A673 (cell line): ENCODE measurements around the gene TLE1. TPM values are rescaled to one million over a fixed set of nuclear protein-coding genes. Genes with fewer than 3 reads are reported as not detected.

Source experiments
- BruUV-seq: library from RNA; stranded (reverse); fragments of 400-500 nt; replicated peaks from 2 replicates; lab custom pipeline; 2021; lab: Mats Ljungman, UMichigan
- CTCF ChIA-PET: fragments of 300-600 bp; sonication (Branson Sonifier 250); formaldehyde crosslinking; loops from one replicate; lab custom pipeline; 2022; ENCODE audit warnings: antibody characterized with exemption; lab: Charles Lee
- POLR2A ChIA-PET: fragments of 300-600 bp; sonication (Branson Sonifier 250); formaldehyde crosslinking; loops from one replicate; lab custom pipeline; 2022; ENCODE audit warnings: antibody characterized with exemption; ENCODE audit not compliant: low non-redundant PET; lab: Charles Lee
- DNase-seq: peaks from one replicate; pipeline ENCODE4 v3.0.0-alpha.2; 2015; ENCODE audit warnings: low spot score
- H3K27ac ChIP-seq: fragments of 200-600 bp; sonication (generic); 2 replicates; pipeline ENCODE4 v1.5.1; 2016; ENCODE audit warnings: mixed run types, low read depth, mild to moderate bottlenecking, mixed read lengths, antibody characterized with exemption, low read length; ENCODE audit not compliant: poor library complexity, severe bottlenecking
- H3K27me3 ChIP-seq: fragments of 200-600 bp; sonication (generic); replicated peaks from 2 replicates; pipeline ENCODE4 v1.6.1; 2017; ENCODE audit warnings: mixed run types, low read depth, mild to moderate bottlenecking, mixed read lengths, antibody characterized with exemption, low read length; ENCODE audit not compliant: insufficient read depth, poor library complexity
- H3K36me3 ChIP-seq: fragments of 200-600 bp; sonication (generic); 2 replicates; pipeline ENCODE4 v1.6.1; 2016; ENCODE audit warnings: mixed run types, mild to moderate bottlenecking, mixed read lengths, antibody characterized with exemption, low read length; ENCODE audit not compliant: insufficient read depth, poor library complexity, severe bottlenecking
- H3K4me1 ChIP-seq: fragments of 200-600 bp; sonication (generic); 2 replicates; pipeline ENCODE4 v1.6.1; 2017; ENCODE audit warnings: mixed run types, mild to moderate bottlenecking, mixed read lengths, antibody characterized with exemption, low read length; ENCODE audit not compliant: insufficient read depth, poor library complexity, severe bottlenecking
- H3K4me3 ChIP-seq: fragments of 200-600 bp; sonication (generic); 2 replicates; pipeline ENCODE4 v1.5.1; 2016; ENCODE audit warnings: low read depth, mixed run types, mild to moderate bottlenecking, mixed read lengths, low read length; ENCODE audit not compliant: poor library complexity, severe bottlenecking
- H3K9me3 ChIP-seq: fragments of 200-600 bp; sonication (generic); 2 replicates; pipeline ENCODE4 v1.6.1; 2016; ENCODE audit warnings: mixed run types, low read depth, mild to moderate bottlenecking, mixed read lengths, antibody characterized with exemption, low read length; ENCODE audit not compliant: poor library complexity, severe bottlenecking
- EZH2 ChIP-seq: fragments of 200-600 bp; sonication (generic); IDR thresholded peaks from 2 replicates; pipeline ENCODE4 v1.6.1; 2017; ENCODE audit warnings: borderline replicate concordance, low read depth, mild to moderate bottlenecking, mixed read lengths, antibody characterized with exemption, low read length; ENCODE audit not compliant: poor library complexity, severe bottlenecking
- intact Hi-C: fragments of 100-400 bp; cut with micrococcal nuclease; formaldehyde crosslinking; loops from one replicate; pipeline ENCODE4 v1.10.0; 2022; ENCODE audit not compliant: unreplicated experiment
- total RNA-seq: library from RNA; stranded (reverse); gene quantifications from 2 replicates; pipeline ENCODE4 v1.2.3, GENCODE V29; 2021
- TF ChIP-seq, protein P1 (sequence below): fragments of 300-800, 200-600 bp; sonication (generic); conservative IDR thresholded peaks from 2 replicates; pipeline ENCODE4 v1.5.1; 2017; ENCODE audit warnings: low read depth, mild to moderate bottlenecking, antibody characterized with exemption, low read length, moderate library complexity, mixed read lengths

TLE1 gene
- total RNA-seq, 1 experiment from 2014 or later = 2.2 TPM

GRCh38 chr9:81588148-81588871, 101.0 kb downstream of the TLE1 start:
- no peaks in the 10 kb centered on the region for H3K4me1 ChIP-seq
- H3K9me3 ChIP-seq = no peaks in the 10 kb centered on the region
- no peak overlapping the region for H3K27ac ChIP-seq
- H3K4me3 ChIP-seq = no peak overlapping the region
- H3K36me3 ChIP-seq = no peaks in the 10 kb centered on the region
- POLR2A ChIA-PET = no interaction called here
- CTCF ChIA-PET = no interaction called here
- no TSS peak for BruUV-seq
- TF ChIP-seq, protein P1, sequence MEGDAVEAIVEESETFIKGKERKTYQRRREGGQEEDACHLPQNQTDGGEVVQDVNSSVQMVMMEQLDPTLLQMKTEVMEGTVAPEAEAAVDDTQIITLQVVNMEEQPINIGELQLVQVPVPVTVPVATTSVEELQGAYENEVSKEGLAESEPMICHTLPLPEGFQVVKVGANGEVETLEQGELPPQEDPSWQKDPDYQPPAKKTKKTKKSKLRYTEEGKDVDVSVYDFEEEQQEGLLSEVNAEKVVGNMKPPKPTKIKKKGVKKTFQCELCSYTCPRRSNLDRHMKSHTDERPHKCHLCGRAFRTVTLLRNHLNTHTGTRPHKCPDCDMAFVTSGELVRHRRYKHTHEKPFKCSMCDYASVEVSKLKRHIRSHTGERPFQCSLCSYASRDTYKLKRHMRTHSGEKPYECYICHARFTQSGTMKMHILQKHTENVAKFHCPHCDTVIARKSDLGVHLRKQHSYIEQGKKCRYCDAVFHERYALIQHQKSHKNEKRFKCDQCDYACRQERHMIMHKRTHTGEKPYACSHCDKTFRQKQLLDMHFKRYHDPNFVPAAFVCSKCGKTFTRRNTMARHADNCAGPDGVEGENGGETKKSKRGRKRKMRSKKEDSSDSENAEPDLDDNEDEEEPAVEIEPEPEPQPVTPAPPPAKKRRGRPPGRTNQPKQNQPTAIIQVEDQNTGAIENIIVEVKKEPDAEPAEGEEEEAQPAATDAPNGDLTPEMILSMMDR = no peak
- no peak for TF ChIP-seq EZH2
- no peaks in the 10 kb centered on the region for H3K27me3 ChIP-seq
- no peak for DNase-seq
- intact Hi-C loops = no loop called here

DNA sequence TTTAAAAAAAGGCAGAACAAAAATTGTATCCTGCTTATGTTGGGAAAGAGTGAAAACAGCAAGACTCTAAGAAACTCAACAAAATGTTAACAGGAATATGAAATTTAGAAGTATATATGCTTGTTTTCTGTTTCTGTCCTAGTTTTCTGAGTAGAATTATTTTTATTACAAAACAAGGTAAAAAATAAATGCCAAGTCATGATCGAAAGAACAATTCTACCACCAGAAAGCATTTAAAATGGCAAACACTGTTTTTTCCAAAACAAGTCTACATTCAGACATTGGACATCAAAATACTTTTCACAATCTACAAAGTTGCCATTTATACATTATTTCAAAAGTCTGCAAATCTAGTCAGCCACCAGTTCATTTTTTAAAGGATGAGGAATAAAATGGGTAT, 102.6 kb downstream of the TLE1 start:
- no peak for DNase-seq
- H3K36me3 ChIP-seq = no peaks in the 10 kb centered on the region
- H3K9me3 ChIP-seq = no peaks in the 10 kb centered on the region
- no peaks in the 10 kb centered on the region for H3K4me1 ChIP-seq
- H3K27me3 ChIP-seq = no peaks in the 10 kb centered on the region
- no peak overlapping the region for H3K27ac ChIP-seq
- no peak for TF ChIP-seq EZH2
- TF ChIP-seq, protein P1 = no peak
- H3K4me3 ChIP-seq = no peak overlapping the region
- ChIA-PET POLR2A (no interaction called here), CTCF (no interaction called here)
- intact Hi-C loops = no loop called here
- no TSS peak for BruUV-seq

DNA sequence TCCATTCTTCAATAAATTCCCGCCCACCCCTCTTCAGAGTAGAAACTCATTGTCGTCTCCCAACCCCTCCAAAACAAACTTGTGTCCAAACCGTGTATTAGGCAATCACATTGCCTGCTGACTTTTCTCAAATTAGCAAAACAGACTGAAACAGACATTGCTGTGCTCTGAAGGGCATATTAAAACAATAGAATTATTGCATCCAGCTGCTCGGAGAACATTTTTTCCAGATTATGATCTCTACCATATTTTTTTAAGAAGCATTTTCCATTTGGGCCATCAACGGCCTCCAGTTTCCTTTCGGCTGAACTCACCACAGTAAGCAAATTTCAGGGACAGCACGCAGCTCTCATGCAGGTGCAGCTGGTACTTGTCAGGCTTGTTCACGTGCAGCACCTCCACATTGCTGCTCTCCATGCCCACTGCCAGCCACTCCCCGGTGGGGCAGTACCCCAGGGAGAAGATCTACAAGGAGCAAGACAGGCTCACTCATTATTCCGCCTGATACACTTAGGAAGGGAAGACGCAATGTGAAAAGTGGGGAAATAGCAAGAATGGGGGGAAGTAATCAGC, 104.1 kb downstream of the TLE1 start:
- H3K36me3 ChIP-seq = no peaks in the 10 kb centered on the region
- no peaks in the 10 kb centered on the region for H3K27me3 ChIP-seq
- H3K4me3 ChIP-seq = no peak overlapping the region
- intact Hi-C loops = no loop called here
- POLR2A ChIA-PET = no interaction called here
- no peaks in the 10 kb centered on the region for H3K9me3 ChIP-seq
- BruUV-seq = no TSS peak
- no peaks in the 10 kb centered on the region for H3K4me1 ChIP-seq
- no peak overlapping the region for H3K27ac ChIP-seq
- no peak for TF ChIP-seq EZH2
- TF ChIP-seq, protein P1 = no peak
- DNase-seq = no peak
- CTCF ChIA-PET = no interaction called here
